Measurements from ENCODE around the gene FARS2. TPM values are rescaled to one million over a fixed set of nuclear protein-coding genes. Genes with fewer than 3 reads are reported as not detected.

Gene FARS2
- total and polyA plus RNA-seq, 2 donors (not counting 1 experiment from before 2014, with no cell fraction given), result 11.0 to 18.5 TPM

DNA sequence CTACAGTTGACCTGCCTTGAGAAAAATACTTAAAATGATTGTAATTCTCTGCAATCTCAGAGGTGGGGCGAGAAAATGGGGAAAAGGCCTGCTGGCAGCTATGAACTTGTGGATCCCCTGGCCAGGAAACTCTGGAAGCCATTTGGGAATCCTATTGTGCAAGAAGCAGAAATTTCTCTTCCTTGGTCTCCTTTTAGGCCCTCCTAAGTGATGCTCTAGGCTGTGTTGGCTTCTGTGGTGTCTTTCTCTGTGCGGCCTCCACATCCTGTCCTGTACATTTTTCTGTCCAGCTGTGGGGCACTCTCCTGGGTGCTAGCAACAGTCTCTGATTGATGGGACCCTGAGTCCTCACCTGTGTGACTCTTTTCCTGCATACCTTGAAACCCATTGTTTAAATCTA is 290.9 kb downstream of the FARS2 start:
- H3K36me3 ChIP-seq (ENCODE audit: control insufficient read depth, insufficient read depth, low read length), result no peaks in the 10 kb centered on the region
- H3K4me2 ChIP-seq (ENCODE audit: extremely low read depth, insufficient read depth, low read length), result no peak overlapping the region
- no peaks in the 10 kb centered on the region for H3K27me3 ChIP-seq (ENCODE audit: control insufficient read depth, insufficient read depth, low read length)
- no peaks in the 10 kb centered on the region for H3K79me2 ChIP-seq (ENCODE audit: control insufficient read depth, insufficient read depth, low read length)
- no peak overlapping the region for H3K27ac ChIP-seq (ENCODE audit: insufficient read depth, low read length)
- H2AFZ ChIP-seq (ENCODE audit: low read length), result no peak overlapping the region
- no peaks in the 10 kb centered on the region for H4K20me1 ChIP-seq (ENCODE audit: control insufficient read depth, extremely low read depth, insufficient read depth, low read length)
- no peak overlapping the region for H3K9ac ChIP-seq (ENCODE audit: insufficient read depth, low read length)
- no peaks in the 10 kb centered on the region for H3K4me1 ChIP-seq (ENCODE audit: control insufficient read depth, extremely low read depth, insufficient read depth, low read length)
- DNase-seq (ENCODE audit: low read depth in 2 of 2), result peak in 1 of 2 donors; percentile 6
- H3K9me3 ChIP-seq (ENCODE audit: control insufficient read depth, insufficient read depth, low read depth, low read length), result no peaks in the 10 kb centered on the region
- H3K4me3 ChIP-seq (replicated peaks in 1 of 4; ENCODE audit: control extremely low read depth in 1 of 4, insufficient read depth in 1 of 4, low read depth in 3 of 4, low read length in 4 of 4), result no peak overlapping the region
- TF ChIP-seq CTCF (conservative IDR thresholded peaks at IDR 0.05 in 1 of 2, IDR thresholded peaks at IDR 0.05 in 1 of 2; ENCODE audit: low read depth in 1 of 2, low read length in 2 of 2) (no peak), EZH2 (IDR thresholded peaks at IDR 0.05; ENCODE audit: low read length, missing control alignments) (no peak)

DNA sequence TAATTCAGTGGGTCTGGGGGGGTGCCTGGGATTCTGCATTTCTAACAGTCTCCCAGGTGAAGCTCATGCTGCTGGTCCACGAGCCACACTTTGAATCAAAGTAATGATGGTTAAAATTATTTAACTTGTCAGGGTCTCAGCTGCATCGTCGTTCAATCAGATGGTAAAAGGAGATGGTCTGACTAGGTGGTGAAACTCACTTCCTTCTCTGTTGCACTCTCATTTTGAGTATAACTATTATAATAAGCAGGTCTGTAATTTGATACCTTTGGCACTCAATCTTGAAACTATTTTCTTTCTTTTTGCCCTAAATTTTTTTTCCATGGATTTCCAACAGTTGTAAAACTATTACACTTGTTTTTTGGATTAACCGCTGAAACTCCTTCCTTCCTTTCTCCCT is 292.5 kb downstream of the FARS2 start:
- no peaks in the 10 kb centered on the region for H4K20me1 ChIP-seq (ENCODE audit: control insufficient read depth, extremely low read depth, insufficient read depth, low read length)
- no peak overlapping the region for H2AFZ ChIP-seq (ENCODE audit: low read length)
- peak in 1 of 2 donors; percentile 3 for DNase-seq (ENCODE audit: low read depth in 2 of 2)
- H3K27ac ChIP-seq (ENCODE audit: insufficient read depth, low read length), result no peak overlapping the region
- no peaks in the 10 kb centered on the region for H3K9me3 ChIP-seq (ENCODE audit: control insufficient read depth, insufficient read depth, low read depth, low read length)
- no peaks in the 10 kb centered on the region for H3K4me1 ChIP-seq (ENCODE audit: control insufficient read depth, extremely low read depth, insufficient read depth, low read length)
- no peaks in the 10 kb centered on the region for H3K79me2 ChIP-seq (ENCODE audit: control insufficient read depth, insufficient read depth, low read length)
- H3K36me3 ChIP-seq (ENCODE audit: control insufficient read depth, insufficient read depth, low read length), result no peaks in the 10 kb centered on the region
- H3K9ac ChIP-seq (ENCODE audit: insufficient read depth, low read length), result no peak overlapping the region
- TF ChIP-seq EZH2 (IDR thresholded peaks at IDR 0.05; ENCODE audit: low read length, missing control alignments) (no peak), CTCF (conservative IDR thresholded peaks at IDR 0.05 in 1 of 2, IDR thresholded peaks at IDR 0.05 in 1 of 2; ENCODE audit: low read depth in 1 of 2, low read length in 2 of 2) (no peak)
- H3K27me3 ChIP-seq (ENCODE audit: control insufficient read depth, insufficient read depth, low read length), result no peaks in the 10 kb centered on the region
- H3K4me3 ChIP-seq (replicated peaks in 1 of 4; ENCODE audit: control extremely low read depth in 1 of 4, insufficient read depth in 1 of 4, low read depth in 3 of 4, low read length in 4 of 4), result no peak overlapping the region
- no peak overlapping the region for H3K4me2 ChIP-seq (ENCODE audit: extremely low read depth, insufficient read depth, low read length)

DNA sequence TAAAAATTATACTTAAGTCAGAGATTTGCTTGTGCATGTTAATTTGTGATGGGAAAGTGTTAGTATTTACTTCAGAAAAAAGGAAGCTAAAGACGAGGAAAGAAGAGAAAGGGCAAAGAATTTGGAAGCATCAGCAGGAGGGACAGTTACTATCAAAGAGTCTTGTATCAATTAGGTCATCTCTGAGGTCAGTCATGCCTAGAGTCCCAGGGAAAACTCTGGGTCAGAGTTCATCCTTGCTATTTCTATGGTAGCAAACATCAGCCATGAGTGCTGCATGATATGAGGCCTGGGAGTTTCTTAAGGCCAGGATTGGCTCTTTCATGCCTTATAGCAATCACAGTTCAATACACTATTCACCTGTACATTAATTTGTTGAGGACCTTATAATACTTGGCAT is 292.9 kb downstream of the FARS2 start:
- Histone ChIP-seq H3K27me3 (ENCODE audit: control insufficient read depth, insufficient read depth, low read length) (no peaks in the 10 kb centered on the region), H3K4me1 (ENCODE audit: control insufficient read depth, extremely low read depth, insufficient read depth, low read length) (no peaks in the 10 kb centered on the region), H3K4me2 (ENCODE audit: extremely low read depth, insufficient read depth, low read length) (no peak overlapping the region), H3K27ac (ENCODE audit: insufficient read depth, low read length) (no peak overlapping the region), H4K20me1 (ENCODE audit: control insufficient read depth, extremely low read depth, insufficient read depth, low read length) (no peaks in the 10 kb centered on the region), H3K9me3 (ENCODE audit: control insufficient read depth, insufficient read depth, low read depth, low read length) (no peaks in the 10 kb centered on the region), H3K36me3 (ENCODE audit: control insufficient read depth, insufficient read depth, low read length) (no peaks in the 10 kb centered on the region), H3K9ac (ENCODE audit: insufficient read depth, low read length) (no peak overlapping the region), H3K79me2 (ENCODE audit: control insufficient read depth, insufficient read depth, low read length) (no peaks in the 10 kb centered on the region), H3K4me3 (replicated peaks in 1 of 4; ENCODE audit: control extremely low read depth in 1 of 4, insufficient read depth in 1 of 4, low read depth in 3 of 4, low read length in 4 of 4) (no peak overlapping the region), H2AFZ (ENCODE audit: low read length) (no peak overlapping the region)
- TF ChIP-seq CTCF (conservative IDR thresholded peaks at IDR 0.05 in 1 of 2, IDR thresholded peaks at IDR 0.05 in 1 of 2; ENCODE audit: low read depth in 1 of 2, low read length in 2 of 2) (no peak), EZH2 (IDR thresholded peaks at IDR 0.05; ENCODE audit: low read length, missing control alignments) (no peak)
- no peak for DNase-seq (ENCODE audit: low read depth in 2 of 2)

All from fibroblast of lung (primary cell).